HepG2 (cell line): Measurements from ENCODE around the gene COL25A1. TPM values are rescaled to one million over a fixed set of nuclear protein-coding genes. Genes with fewer than 3 reads are reported as not detected.

Source experiments
- ATAC-seq: fragments of 200-7000 bp; cut with Tn5 transposase; 3 replicates; pipeline ENCODE4 v1.9.1; 2020; ENCODE audit warnings: mild to moderate bottlenecking, moderate library complexity
- BruUV-seq: library from RNA; stranded (reverse); fragments of 400-500 nt; replicated peaks from 2 replicates; lab custom pipeline; 2021; lab: Mats Ljungman, UMichigan
- CTCF ChIA-PET: fragments of 300-600 bp; formaldehyde crosslinking; extraction: SDS; loops from one replicate; lab custom pipeline; 2021; ENCODE audit warnings: low total read pairs, inconsistent platforms, low intra/inter-chr PET ratio; lab: Yijun Ruan, JAX
- POLR2A ChIA-PET: fragments of 350-600 bp; sonication (Branson Sonifier 250); formaldehyde crosslinking; loops from one replicate; lab custom pipeline; 2020; ENCODE audit warnings: antibody characterized with exemption, inconsistent platforms; lab: Yijun Ruan, JAX
- DNase-seq: peaks from one replicate; pipeline ENCODE4 v3.0.0-alpha.2; 2015; ENCODE audit warnings: low spot score
- FAIRE-seq: peaks from 3 replicates; lab custom pipeline; 2011; peaks lifted over from hg19 to GRCh38; lab: Jason Lieb, UNC
- H2AFZ ChIP-seq: one replicate; pipeline ENCODE4 v1.6.1; 2011; ENCODE audit warnings: low read length, inconsistent platforms
- H3K27ac ChIP-seq: fragments of 300-600 bp; 3 replicates; pipeline ENCODE4 v1.8.0; 2011; ENCODE audit warnings: mixed run types, mild to moderate bottlenecking, mixed read lengths, low read length, inconsistent platforms; ENCODE audit not compliant: insufficient read depth; ENCODE audit errors: extremely low read length
- H3K27me3 ChIP-seq, 2 experiments: fragments of 200-600 bp in 1 of 2; 2 replicates in 1 of 2; 3 replicates in 1 of 2; pipeline versions ENCODE4 v1.6.0 to v1.8.0; 2011; ENCODE audit warnings: low read length in 2 of 2, mild to moderate bottlenecking in 2 of 2, moderate library complexity in 2 of 2, inconsistent platforms in 1 of 2; ENCODE audit not compliant: insufficient read depth in 2 of 2, control insufficient read depth in 1 of 2
- H3K36me3 ChIP-seq, 2 experiments: fragments of 200-600 bp in 1 of 2; replicated peaks in 1 of 2; 2 replicates in 1 of 2; 3 replicates in 1 of 2; pipeline versions ENCODE4 v1.5.1 to v1.8.0; 2011; ENCODE audit warnings: low read length in 2 of 2, inconsistent platforms in 1 of 2; ENCODE audit not compliant: insufficient read depth in 2 of 2, control insufficient read depth in 1 of 2
- H3K4me1 ChIP-seq: 2 replicates; pipeline ENCODE4 v1.5.1; 2012; ENCODE audit warnings: low read length, inconsistent platforms; ENCODE audit not compliant: insufficient read depth
- H3K4me2 ChIP-seq: 2 replicates; pipeline ENCODE4 v1.6.0; 2011; ENCODE audit warnings: low read depth, low read length, inconsistent platforms
- H3K4me3 ChIP-seq, 3 experiments: fragments of 200-600 bp in 1 of 3; sonication (generic), shearing (Covaris generic) in 1 of 3; replicated peaks in 1 of 3; 2 replicates each; pipeline ENCODE4 v1.5.1; 2011 to 2016; ENCODE audit warnings: low read length in 3 of 3, inconsistent platforms in 2 of 3, low read depth in 2 of 3, mild to moderate bottlenecking in 2 of 3, control low read depth in 1 of 3, mixed read lengths in 1 of 3; ENCODE audit not compliant: insufficient read depth in 1 of 3
- H3K79me2 ChIP-seq: one replicate; pipeline ENCODE4 v1.6.1; 2011; ENCODE audit warnings: low read length, inconsistent platforms; ENCODE audit not compliant: insufficient read depth
- H3K9ac ChIP-seq: 2 replicates; pipeline ENCODE4 v1.6.0; 2011; ENCODE audit warnings: mild to moderate bottlenecking, low read depth, low read length, inconsistent platforms; ENCODE audit not compliant: insufficient read depth
- H3K9me3 ChIP-seq: 2 replicates; pipeline ENCODE4 v1.5.1; 2012; ENCODE audit warnings: mild to moderate bottlenecking, low read length
- H4K20me1 ChIP-seq: 2 replicates; pipeline ENCODE4 v1.6.0; 2011; ENCODE audit warnings: inconsistent platforms, mild to moderate bottlenecking, low read length, moderate library complexity; ENCODE audit not compliant: insufficient read depth
- MAFF ChIP-seq: IDR thresholded peaks from 2 replicates; pipeline ENCODE4 v1.6.1; 2011; ENCODE audit warnings: low read depth, low read length, improper control_type of control experiment
- MAFK ChIP-seq, 2 experiments: IDR thresholded peaks in 1 of 2; conservative IDR thresholded peaks in 1 of 2; 2 replicates each; pipeline ENCODE4 v1.6.1; 2011; ENCODE audit warnings: improper control_type of control experiment in 2 of 2, low read length in 2 of 2
- PAX8 ChIP-seq: sonication (generic); formaldehyde crosslinking; IDR thresholded peaks from 2 replicates; pipeline ENCODE4 v1.8.0; 2022; ENCODE audit warnings: mild to moderate bottlenecking, missing genetic modification reagents, borderline replicate concordance
- RCOR2 ChIP-seq: IDR thresholded peaks from 2 replicates; pipeline ENCODE4 v1.6.1; 2016; ENCODE audit warnings: missing biosample characterization, missing genetic modification reagents
- TCF7 ChIP-seq: sonication (generic); IDR thresholded peaks from 2 replicates; pipeline ENCODE4 v1.6.1; 2016; ENCODE audit warnings: antibody characterized with exemption, low read depth
- ZNF619 ChIP-seq: sonication (generic); formaldehyde crosslinking; IDR thresholded peaks from 2 replicates; pipeline ENCODE4 v1.4.0; 2020; ENCODE audit warnings: mild to moderate bottlenecking, missing genetic modification reagents
- in situ Hi-C: cut with HindIII; loops from 2 replicates; pipeline ENCODE4 v1.10.0; 2017; ENCODE audit warnings: low pct_unique_long_range_greater_than_20kb; ENCODE audit not compliant: extremely low pct_ligation_motif_present
- intact Hi-C: fragments of 100-400 bp; cut with micrococcal nuclease; formaldehyde crosslinking; loops from one replicate; pipeline ENCODE4 v1.10.0; 2022; ENCODE audit not compliant: unreplicated experiment
- polyA plus RNA-seq, 8 experiments: library from polyadenylated mRNA; depleted of rRNA in 3 of 8; stranded (reverse) in 7 of 8; unstranded in 1 of 8; fragments of >200 nt; fragmentation: Illumina TruSeq in 4 of 8; extraction: Trizol in 4 of 8; gene quantifications; 2 replicates each; pipeline versions ENCODE4 v1.2.1 to v1.2.3, GENCODE V29; 2011 to 2016; ENCODE audit warnings: low read depth in 4 of 8, missing spikeins in 1 of 8, mixed read lengths in 1 of 8; ENCODE audit not compliant: insufficient read depth in 1 of 8
- total RNA-seq, 5 experiments: library from RNA; depleted of rRNA; stranded (reverse); fragments of >200 nt; fragmentation: Illumina TruSeq; extraction: Trizol; gene quantifications; 2 replicates each; pipeline ENCODE4 v1.2.3, GENCODE V29; 2016; ENCODE audit warnings: low read depth in 1 of 5
- TF ChIP-seq, protein P1 (sequence below): sonication (generic); IDR thresholded peaks from 2 replicates; pipeline ENCODE4 v1.6.1; 2016; ENCODE audit warnings: low read depth, borderline replicate concordance
- TF ChIP-seq, protein P2 (sequence below): sonication (generic); formaldehyde crosslinking; IDR thresholded peaks from 2 replicates; pipeline ENCODE4 v1.9.0; 2022; ENCODE audit warnings: missing genetic modification reagents, mild to moderate bottlenecking, borderline replicate concordance

COL25A1 gene
- total and polyA plus RNA-seq, 2 of the 13 experiments (the other 11 are each of a cell fraction or from before 2014, with no cell fraction given), result not detected

GRCh38 chr4:109256818-109257217 is 45.6 kb downstream of the COL25A1 start:
- Histone ChIP-seq H3K27ac (no peak overlapping the region), H3K9me3 (no peaks in the 10 kb centered on the region), H3K4me3 (no peak overlapping the region), H3K9ac (no peak overlapping the region), H3K36me3 (no peaks in the 10 kb centered on the region), H2AFZ (no peak overlapping the region), H3K27me3 (no peaks in the 10 kb centered on the region; a peak in 1 of 5 replicates), H4K20me1 (no peaks in the 10 kb centered on the region), H3K79me2 (no peaks in the 10 kb centered on the region), H3K4me1 (no peaks in the 10 kb centered on the region; the same call in 1 of the 2 replicates), H3K4me2 (no peak overlapping the region)
- ChIA-PET CTCF (no interaction called here), POLR2A (no interaction called here)
- ATAC-seq, result no peak
- no TSS peak for BruUV-seq
- in situ Hi-C loops, result no loop called here
- no peak for FAIRE-seq
- DNase-seq, result no peak
- TF ChIP-seq, protein P1, sequence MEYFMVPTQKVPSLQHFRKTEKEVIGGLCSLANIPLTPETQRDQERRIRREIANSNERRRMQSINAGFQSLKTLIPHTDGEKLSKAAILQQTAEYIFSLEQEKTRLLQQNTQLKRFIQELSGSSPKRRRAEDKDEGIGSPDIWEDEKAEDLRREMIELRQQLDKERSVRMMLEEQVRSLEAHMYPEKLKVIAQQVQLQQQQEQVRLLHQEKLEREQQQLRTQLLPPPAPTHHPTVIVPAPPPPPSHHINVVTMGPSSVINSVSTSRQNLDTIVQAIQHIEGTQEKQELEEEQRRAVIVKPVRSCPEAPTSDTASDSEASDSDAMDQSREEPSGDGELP, result no peak
- TF ChIP-seq MAFF (peak; percentile 53; the same call in 1 of the 2 replicates), TCF7 (no peak), RCOR2 (no peak), ZNF619 (CRISPR knock-in tag) (no peak), MAFK (conservative IDR thresholded peaks at IDR 0.05 in 1 of 2, IDR thresholded peaks at IDR 0.05 in 1 of 2; ENCODE audit: low read length in 2 of 2) (peak; percentile 16 to 77; a peak in 2 of 4 replicates), PAX8 (CRISPR knock-in tag) (no peak)
- TF ChIP-seq, protein P2, sequence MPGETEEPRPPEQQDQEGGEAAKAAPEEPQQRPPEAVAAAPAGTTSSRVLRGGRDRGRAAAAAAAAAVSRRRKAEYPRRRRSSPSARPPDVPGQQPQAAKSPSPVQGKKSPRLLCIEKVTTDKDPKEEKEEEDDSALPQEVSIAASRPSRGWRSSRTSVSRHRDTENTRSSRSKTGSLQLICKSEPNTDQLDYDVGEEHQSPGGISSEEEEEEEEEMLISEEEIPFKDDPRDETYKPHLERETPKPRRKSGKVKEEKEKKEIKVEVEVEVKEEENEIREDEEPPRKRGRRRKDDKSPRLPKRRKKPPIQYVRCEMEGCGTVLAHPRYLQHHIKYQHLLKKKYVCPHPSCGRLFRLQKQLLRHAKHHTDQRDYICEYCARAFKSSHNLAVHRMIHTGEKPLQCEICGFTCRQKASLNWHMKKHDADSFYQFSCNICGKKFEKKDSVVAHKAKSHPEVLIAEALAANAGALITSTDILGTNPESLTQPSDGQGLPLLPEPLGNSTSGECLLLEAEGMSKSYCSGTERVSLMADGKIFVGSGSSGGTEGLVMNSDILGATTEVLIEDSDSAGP, result no peak
- intact Hi-C loops, result no loop called here
